Fibroblast of skin of left quadriceps (primary cell): ENCODE measurements around the gene RNF19B.

Source experiments
- DNase-seq, 2 experiments: peaks; one replicate each; pipeline ENCODE4 v3.0.0-alpha.2; 2013; ENCODE audit warnings: low read depth in 2 of 2

Gene RNF19B

DNA sequence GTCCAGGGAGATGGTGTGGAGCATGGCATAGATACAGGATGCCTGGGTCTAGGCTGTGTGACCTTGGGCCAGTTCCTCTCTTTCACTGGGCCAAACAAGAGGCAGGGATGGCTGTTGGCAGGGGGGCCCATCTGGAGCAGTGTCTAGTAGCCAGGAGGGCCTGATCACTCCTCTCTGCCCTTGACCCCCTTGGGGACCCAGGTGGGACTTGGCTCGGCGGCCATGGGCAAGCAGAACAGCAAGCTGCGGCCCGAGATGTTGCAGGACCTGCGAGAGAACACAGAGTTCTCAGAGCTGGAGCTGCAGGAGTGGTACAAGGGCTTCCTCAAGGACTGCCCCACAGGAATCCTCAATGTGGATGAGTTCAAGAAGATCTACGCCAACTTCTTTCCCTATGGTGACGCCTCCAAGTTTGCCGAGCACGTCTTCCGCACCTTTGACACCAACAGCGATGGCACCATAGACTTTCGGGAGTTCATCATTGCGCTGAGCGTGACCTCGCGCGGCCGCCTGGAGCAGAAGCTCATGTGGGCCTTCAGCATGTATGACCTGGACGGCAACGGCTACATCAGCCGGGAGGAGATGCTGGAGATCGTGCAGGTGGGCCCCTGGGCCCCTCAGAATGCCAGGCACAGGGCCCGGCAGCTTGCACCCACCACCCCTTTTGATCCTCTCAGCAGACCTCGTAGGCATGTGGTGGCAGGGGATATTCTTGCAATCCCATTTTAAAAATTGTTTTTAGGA, 75.8 kb downstream of the RNF19B start:
- no peak for DNase-seq

DNA sequence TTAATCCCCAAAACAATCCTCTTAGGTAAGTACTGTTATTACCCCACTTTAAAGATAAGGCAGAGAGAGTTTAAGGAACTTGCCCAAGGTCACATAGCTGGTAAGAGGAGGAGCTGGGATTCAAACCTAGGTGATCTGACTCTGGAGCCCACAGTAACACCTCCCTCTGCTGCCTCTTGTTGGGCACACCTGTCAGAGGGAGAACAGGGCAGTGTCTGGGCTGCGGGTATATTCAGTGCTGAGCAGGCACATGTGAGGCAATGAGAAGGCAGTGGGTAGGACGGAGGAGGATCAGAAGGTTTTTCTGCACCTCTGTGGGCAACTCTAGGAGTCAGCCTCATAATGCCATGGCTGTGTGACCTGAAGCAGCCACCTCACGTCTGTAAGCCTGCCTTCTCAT, 76.5 kb downstream of the RNF19B start:
- DNase-seq = no peak

DNA sequence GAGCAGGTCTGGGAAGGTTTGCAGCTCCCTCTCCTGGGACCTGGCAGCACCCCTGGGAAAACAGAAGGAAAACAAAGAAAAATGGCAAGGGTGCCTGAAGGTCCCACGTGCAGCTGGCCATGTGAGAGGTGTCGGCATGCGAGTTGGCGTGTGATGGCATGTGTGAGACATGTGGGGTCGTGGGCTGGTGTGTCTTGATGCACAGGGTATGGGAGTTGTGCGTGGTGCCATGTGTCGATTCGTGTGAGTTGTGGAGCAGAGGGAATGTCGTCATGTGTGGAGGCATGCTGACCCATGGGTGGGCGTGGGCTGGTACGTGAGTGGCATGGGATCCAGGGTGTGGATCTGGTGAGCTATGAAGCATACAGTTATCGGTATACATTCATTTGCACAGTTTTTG, 77.0 kb downstream of the RNF19B start:
- DNase-seq = no peak

DNA sequence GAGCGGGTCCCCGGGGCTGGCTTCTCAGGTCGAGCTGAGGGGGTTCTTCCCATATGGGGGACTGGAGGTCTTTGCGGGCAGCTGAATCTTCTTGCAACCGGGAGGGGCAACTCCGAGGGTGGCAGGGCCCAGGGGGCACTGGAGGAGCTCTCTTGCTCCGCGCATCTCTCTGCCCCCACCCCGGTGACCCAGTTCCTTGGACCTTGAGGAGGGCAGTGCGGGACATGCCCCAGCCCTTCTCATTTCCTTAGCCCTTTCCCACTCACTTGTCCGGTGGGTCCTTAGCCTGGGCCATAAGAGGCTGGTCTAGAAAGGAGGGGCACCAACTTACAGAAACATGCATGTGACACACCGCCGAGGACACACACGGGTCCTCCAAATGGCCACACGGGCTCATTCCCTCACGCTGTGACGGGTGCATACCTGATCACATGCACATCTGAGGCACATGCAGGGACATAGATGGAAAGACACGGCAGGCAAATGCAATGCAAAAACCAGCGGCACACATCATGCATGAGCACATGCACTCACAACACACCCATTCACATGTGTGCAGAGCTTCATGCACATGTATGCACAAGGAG, 77.7 kb downstream of the RNF19B start:
- DNase-seq = no peak
